ENCODE data around the gene MIER2.
"Not testable (repeated sequence)": the region's sequence is repeated elsewhere in the genome, so short reads cannot be mapped to it uniquely, and the experiment has no call there.

MIER2 gene, protein sequence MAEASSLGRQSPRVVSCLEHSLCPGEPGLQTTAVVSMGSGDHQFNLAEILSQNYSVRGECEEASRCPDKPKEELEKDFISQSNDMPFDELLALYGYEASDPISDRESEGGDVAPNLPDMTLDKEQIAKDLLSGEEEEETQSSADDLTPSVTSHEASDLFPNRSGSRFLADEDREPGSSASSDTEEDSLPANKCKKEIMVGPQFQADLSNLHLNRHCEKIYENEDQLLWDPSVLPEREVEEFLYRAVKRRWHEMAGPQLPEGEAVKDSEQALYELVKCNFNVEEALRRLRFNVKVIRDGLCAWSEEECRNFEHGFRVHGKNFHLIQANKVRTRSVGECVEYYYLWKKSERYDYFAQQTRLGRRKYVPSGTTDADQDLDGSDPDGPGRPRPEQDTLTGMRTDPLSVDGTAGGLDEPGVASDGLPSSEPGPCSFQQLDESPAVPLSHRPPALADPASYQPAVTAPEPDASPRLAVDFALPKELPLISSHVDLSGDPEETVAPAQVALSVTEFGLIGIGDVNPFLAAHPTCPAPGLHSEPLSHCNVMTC

DNA sequence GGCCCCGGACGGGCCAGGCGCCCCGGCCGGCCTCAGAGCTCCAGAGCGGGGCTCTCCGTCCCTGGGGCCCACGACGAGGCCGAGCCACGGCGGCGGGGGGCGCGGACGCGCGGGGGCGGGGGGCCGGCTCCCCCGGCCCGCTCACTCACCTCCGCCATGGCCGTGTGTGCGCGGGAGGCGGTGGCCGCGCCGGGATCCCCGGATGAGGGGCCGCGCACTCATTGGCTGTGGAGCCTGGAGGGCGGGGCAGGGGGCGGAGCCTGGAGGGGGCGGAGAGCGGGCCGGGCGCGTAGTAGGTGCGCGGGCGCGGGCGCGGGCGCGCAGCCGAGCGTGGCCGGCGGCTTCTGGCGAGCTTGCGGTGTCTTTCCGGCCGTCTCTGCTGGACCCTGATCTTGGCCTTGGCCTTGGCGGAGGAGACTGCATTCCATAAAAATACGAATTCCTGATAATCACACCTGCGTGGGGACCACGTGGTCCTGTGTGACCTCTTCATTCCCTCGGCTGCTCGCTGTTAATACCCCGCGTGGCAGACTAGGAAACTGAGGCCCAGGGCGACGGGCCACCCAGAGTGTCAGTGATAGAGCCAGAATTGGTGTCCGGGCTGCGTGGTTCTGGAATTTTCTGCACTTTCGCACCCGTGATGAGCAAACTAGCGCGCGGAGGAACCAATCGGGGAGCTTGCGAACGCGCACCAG lies at the start of gene MIER2:
TSS of gene MIER2 (minus strand) at position 172 of the 695 bp plus-strand sequence. CDS start at position 158, 14 bp downstream.
- DNase-seq, result peak; percentile 62 to 92 (median 91)

DNA sequence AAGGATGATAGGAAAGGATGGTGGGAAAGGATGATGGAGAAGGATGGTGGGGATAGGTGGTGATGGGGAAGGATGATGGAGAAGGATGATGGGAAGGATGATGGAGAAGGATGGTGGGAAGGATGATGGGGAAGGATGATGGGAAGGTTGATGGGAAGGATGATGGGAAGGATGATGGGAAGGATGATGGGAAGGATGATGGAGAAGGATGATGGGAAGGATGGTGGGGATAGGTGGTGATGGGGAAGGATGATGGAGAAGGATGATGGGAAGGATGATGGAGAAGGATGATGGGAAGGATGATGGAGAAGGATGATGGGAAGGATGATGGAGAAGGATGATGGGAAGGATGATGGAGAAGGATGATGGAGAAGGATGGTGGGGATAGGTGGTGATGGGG lies 49.0 kb upstream of the MIER2 start:
- DNase-seq, result not testable (repeated sequence)

DNA sequence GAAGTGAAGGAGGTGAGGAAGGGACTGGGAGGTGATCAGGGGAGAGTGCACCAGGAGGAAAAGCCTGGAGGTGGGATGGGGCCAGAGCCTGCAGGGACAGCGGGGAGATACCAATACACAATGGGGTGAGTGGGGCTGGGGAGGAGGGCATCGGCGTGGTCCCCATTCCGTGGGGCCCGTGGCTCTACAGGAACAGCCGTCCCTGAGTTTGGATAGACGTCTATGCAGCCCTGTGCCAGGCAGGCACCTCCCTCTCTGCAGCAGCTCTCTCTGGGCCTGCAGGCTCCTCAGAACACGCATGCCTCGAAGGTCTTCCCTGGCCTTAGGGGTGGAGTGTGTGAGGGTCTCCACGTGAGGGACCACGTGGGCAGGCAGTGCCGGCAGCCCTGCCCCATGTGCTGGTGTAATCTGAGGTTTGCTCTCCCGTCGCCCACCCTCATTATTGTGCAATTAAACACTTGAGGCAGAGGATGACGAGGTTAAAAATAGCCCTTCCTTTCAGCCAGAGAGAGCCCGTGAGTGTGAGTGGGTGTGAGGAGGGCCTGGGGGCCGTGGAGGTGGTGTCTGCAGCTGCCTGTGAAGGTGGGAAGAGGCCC lies 47.9 kb upstream of the MIER2 start:
- peak in 2 of 3 experiments; percentile 78 to 95 for DNase-seq

DNA sequence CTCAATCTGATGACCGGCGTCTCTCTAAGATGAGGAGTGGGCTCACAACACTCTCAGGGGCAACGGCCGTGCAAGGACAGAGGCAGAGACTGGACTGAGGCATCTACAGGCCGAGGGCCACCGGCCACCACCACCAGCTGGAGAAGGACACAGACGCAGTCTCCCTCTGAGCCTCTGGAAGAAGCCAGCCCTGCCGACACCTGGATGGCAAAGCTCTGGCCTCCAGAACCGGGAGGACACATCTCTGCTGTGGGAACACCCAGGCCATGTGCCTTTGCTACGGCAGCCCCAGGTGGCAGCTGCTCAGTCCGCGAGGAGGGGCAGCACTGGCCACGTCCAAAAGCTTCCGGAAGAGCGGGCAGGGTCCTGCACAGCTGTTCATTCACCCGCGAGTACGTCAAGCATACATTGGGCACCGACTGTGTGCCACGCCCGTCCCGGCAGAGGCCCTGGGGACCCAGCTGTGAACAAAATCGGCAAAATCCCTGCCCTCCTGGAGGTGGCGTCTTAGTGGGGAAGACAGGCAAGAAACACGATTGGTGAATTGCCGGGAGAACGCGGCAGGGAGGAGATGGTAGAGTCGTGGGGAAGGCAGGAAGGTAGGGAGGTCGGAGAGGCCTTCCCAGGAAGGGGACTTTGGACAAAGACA lies 47.3 kb upstream of the MIER2 start:
- DNase-seq, result no peak

DNA sequence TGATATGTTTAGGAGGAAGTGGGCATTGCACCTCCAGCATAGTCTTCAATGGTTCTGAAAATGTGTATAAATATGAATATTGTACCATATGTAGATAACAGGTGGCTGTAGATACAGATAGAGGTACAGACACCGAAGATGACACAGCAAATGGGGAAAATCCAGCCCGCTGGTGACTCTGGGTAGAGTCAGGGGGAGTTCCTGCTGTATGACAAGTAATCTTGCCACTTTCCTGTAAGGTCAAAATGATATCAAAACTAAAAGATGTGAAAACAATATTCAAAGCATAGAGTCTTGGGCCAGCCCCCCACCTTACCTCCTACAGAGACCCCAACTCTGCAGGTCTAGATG lies 46.6 kb upstream of the MIER2 start:
- no peak for DNase-seq

DNA sequence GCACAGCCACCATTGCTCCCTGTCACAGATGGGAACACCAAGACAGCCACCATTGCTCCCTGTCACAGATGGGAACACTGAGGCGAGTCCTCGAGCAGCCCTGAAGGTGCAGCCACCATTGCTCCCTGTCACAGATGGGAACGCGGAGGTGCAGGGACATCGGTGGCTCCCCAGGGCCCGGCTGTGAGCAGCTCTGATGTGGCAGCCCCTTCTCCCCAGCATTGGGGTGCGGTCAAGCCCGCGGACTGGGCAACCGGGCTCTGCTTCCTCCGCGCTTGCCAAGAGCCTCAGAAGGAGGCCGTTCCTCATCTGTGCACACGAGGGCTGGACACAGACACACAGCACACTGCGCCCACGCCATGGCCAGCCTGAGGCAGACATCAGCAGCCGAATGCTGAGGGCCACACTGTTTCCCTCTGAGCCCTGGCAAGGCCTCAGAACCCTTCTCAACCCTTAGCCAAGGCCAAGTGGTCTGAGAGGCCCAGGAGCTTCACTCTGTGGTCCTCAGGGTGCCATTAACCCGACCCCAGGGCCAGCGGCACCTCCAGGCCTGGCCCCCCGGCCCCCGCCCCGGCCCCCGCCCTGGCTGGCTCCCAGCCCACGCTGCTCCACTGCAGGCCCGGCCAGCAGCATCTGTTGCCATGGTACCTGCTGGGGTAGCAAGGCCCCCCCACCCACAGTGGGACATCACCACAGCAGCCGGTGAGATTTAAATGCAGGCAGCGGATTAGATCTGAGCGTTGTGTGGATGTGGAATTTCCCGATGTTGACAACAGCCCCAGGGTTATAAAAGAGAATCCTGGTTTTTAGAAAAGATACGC lies 46.0 kb upstream of the MIER2 start:
- DNase-seq, result peak in 1 of 3 experiments; percentile 49

DNA sequence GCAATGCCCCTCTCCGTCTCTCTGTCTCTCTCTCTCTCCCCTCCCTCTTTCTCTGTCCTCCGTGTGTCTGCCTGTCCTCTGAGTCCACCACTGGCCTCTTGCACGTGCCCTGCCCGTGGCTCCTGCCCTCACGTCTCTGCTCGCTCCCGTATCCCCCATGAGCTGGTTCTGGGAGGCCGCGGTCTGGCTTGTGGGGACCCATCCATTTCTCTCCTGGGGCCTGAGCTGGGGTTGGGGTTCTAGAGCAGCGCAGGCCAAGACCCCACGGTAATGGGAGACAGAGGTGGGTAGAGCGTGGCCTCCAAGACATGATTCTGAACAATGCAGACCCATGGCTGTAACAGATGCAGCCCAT lies 45.3 kb upstream of the MIER2 start:
- no peak for DNase-seq

DNA sequence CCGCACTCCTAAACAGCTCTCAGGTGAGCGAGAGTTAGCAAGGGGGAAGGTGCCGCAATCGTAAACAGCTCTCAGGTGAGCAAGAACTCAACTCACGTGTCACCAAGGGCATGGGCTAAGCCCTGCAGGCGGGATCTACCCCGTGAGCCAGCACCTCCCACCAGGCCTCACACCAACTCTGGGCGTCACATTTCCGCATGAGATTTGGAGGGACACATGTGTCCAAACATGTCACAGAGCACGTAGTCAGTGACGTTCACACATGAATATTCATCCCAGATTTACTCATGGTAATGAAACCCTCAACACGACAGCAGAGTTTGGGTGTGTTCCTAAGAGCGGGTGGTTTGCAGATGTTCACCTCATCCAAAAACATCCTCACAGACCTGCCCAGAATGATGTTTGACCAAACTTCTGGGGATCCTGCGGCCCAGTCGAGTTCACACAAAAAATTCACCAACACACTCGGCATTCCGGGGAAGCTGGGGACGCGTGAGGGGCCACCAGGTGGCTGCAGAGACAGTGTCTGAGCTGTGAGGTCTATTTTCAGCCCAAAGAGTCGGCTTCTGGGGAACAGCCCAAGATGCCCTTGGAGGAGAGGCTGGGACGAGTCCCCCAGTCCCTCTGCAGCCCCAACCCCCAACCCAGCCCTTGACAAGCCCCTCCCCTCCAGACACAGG lies 44.8 kb upstream of the MIER2 start:
- DNase-seq, result no peak

DNA sequence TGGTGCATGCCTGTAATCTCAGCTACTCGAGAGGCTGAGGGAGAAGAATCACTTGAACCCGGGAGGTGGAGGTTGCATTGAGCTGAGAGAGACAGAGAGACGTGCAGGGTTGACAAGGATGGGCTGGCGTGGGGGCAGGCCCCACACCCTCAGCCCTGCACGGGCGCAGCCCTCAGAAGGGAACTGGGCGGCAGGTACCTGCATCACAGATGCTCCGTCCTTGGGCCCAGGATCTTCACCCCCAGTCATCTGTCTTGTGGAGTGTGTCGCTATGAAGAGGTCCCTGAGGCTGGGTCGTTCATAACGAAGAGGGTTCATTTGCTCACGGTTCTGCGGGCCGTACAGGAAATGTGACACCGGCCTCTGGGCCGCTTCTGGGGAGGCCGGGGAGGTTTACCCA lies 44.1 kb upstream of the MIER2 start:
- no peak for DNase-seq

DNA sequence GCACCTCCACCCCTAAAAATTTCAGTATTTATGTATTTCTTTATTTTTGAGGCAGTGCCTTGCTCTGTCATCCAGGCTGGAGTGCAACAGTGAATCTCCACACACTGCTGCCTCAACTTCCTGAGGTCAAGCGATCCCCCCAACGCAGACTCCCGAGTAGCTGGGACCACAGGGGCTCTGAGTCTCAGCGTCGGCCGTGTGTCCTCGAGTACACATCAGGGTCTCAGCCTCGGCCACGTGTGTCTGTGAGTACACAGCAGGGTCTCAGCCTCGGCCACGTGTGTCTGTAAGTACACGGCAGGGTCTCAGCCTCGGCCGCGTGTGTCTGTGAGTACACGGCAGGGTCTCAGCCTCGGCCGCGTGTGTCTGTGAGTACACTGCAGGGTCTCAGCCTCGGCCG lies 43.2 kb upstream of the MIER2 start:
- DNase-seq, result no peak

DNA sequence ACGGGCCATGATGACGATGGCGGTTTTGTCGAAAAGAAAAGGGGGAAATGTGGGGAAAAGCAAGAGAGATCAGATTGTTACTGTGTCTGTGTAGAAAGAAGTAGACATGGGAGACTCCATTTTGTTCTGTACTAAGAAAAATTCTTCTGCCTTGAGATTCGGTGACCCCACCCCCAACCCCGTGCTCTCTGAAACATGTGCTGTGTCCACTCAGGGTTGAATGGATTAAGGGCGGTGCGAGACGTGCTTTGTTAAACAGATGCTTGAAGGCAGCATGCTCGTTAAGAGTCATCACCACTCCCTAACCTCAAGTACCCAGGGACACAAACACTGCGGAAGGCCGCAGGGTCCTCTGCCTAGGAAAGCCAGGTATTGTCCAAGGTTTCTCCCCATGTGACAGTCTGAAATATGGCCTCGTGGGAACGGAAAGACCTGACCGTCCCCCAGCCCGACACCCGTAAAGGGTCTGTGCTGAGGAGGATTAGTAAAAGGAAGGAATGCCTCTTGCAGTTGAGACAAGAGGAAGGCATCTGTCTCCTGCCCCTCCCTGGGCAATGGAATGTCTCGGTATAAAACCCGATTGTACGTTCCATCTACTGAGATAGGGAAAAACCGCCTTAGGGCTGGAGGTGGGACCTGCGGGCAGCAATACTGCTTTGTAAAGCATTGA lies 42.2 kb upstream of the MIER2 start:
- DNase-seq, result peak in 2 of 3 experiments; percentile 53 to 60

DNA sequence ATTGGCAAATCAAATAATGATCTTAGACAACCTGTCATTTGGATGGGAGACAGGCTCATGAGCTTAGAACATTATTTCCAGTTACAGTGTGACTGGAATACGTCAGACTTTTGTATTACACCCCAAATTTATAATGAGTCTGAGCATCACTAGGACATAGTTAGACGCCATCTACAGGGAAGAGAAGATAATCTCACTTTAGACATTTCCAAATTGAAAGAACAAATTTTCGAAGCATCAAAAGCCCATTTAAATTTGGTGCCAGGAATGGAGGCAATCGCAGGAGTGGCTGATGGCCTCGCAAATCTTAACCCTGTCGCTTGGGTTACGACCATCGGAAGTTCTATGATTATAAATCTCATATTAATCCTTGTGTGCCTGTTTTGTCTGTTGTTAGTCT lies 41.6 kb upstream of the MIER2 start:
- not testable (repeated sequence) for DNase-seq

DNA sequence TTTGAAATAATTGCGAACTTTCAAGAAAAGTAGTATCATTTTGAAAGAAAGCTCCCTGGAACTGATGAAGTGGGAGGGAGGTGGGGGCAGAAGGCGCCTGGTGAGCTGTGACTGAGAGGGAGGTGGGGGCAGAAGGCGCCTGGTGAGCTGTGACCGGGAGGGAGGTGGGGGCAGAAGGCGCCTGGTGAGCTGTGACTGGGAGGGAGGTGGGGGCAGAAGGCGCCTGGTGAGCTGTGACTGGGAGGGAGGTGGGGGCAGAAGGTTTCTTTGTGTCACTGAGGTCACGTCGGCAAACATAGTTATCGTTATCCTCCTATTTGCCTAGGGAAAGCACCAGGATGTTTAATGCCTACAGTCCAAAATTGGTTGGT lies 40.2 kb upstream of the MIER2 start:
- no peak for DNase-seq

DNA sequence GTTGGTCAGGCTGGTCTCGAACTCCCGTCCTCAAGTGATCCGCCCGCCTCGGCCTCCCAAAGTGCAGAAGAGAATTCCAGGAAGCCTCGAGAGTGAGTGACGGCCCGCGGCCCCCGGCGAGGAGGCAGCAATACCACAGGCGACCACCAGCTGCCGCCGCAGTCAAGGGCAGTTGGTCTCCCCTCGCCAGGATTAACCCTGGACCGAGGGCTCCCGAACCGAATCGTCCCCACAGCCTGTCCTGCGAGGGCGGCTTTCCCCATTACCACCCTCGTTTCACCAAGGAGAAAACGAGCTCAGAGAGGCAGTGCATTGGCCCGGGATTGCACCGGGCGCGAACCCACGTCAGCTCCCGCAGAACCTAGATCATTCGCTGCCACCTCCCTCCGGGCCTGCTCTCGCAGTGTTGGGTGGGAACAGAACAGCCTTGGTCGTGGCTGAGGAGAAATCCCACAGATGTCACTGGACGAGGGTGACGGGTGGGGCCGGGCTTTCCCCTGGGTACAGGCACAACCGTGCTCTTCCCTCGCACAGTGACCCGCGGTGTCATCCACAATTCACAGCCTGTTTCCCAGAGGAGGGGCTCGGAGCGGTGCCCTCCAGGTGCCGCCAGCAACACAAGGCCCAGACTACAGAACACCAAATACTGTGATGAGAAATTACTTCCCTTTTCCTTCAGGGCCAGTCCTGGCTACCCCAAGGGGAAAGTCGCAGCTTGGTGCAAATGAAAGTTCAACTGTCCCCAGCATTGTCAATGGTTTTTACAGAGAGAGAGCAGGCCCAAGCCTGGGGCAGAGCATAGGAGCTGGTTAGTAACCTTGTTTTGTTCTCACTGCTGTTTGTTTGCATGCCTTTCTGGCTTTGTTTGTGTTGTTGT lies 39.6 kb upstream of the MIER2 start:
- no peak for DNase-seq

DNA sequence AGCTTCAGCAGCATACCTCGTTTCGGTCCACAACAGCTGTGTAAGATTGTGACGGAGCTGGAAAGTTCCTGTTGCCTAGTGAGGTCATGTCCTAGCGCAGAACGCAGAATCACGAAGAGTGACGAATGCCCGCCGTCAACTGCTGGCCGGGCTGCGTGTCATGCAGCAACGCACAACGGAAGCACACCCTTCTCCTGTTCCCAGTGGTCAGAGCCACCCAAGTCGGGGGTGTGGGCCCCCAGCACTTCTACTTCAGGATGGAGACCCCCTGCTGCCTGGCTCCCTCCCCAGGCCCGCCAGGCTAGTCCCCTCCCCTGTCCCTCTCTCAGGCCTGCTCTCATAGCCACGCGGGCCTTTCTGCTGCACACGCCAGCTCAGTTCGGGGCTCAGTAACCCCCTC lies 38.4 kb upstream of the MIER2 start:
- no peak for DNase-seq

DNA sequence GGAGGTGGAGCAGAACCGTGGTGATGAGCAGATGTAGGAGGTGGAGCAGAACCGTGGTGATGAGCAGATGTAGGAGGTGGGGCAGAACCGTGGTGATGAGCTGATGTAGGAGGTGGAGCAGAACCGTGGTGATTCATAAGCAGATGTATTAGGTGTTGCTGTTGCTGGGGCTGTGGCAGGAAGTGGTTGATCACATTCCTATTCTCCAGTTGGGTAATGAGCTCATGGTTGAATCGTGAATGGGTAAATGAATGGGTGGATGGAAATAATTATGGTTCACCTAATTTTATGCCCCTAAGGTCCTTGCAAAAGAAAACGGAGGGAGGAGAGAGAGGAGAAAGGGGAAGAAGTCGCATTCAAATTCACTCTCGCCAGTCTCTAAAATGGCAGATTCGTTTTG lies 38.0 kb upstream of the MIER2 start:
- peak in 1 of 3 experiments; percentile 30 for DNase-seq

DNA sequence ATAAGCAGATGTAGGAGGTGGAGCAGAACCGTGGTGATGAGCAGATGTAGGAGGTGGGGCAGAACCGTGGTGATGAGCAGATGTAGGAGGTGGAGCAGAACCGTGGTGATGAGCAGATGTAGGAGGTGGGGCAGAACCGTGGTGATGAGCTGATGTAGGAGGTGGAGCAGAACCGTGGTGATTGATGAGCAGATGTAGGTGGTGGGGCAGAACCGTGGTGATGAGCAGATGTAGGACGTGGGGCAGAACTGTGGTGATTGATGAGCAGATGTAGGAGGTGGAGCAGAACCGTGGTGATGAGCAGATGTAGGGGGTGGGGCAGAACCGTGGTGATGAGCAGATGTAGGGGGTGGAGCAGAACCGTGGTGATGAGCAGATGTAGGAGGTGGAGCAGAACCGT lies 37.3 kb upstream of the MIER2 start:
- DNase-seq, result not testable (repeated sequence)

DNA sequence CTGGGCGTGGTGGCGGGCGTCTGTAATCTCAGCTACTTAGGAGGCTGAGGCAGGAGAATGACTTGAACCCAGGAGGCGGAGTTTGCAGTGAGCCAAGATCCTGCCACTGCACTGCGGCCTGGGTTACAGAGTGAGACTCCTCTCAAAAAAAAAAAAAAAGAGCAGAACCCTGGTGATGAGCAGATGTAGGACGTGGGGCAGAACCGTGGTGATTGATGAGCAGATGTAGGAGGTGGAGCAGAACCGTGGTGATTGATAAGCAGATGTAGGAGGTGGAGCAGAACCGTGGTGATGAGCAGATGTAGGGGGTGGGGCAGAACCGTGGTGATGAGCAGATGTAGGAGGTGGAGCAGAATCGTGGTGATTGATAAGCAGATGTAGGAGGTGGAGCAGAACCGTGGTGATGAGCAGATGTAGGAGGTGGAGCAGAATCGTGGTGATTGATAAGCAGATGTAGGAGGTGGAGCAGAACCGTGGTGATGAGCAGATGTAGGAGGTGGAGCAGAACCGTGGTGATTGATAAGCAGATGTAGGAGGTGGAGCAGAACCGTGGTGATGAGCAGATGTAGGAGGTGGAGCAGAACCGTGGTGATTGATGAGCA lies 36.1 kb upstream of the MIER2 start:
- not testable (repeated sequence) for DNase-seq

DNA sequence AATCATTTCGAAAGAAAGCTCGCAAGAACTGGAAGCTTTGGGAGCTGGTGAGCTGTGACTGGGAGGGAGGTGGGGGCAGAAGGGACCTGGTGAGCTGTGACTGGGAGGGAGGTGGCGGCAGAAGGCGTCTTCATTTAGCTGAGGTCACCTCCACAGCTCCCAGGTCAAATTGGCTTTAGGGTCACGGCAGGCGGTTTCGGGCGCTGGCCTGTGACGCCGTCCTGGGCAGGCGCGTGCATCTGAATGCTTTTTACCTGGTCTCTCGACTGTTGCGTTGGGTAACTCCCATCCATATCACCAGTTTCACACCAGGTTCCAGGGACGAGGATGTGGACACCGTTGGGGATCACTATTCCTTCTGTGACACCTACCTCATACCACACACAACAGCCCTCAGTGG lies 35.2 kb upstream of the MIER2 start:
- no peak for DNase-seq

DNA sequence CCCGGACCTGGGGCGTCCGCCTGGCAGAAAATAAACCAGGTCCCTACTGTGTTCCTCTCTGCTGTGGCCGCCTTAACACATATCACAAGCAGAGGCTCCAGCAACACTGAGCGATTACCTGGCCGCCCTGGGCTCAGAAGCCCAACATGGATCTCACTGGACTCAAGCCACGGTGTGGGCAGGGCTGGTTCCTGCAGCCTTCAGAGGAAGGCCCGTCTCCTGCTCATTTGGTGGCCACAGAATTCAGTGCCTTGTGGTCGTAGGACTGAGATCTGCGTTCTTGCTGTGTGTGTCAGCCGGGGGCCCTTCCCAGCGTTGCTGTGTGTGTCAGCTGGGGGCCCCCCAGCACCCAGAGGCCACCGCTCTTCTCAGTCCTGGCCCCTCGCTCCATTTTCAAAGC lies 34.1 kb upstream of the MIER2 start:
- DNase-seq, result no peak
